Common myeloid progenitor, CD34-positive (primary cell): ENCODE measurements around the gene CDC42EP5.
A peak's percentile ranks its signal among the peaks of the same experiment; 100 is the strongest.

Experiments
- CTCF ChIA-PET: fragments of 350-600 bp; sonication (Branson Sonifier 250); formaldehyde crosslinking; loops from one replicate; lab custom pipeline; 2021; ENCODE audit warnings: antibody characterized with exemption; lab: Charles Lee
- POLR2A ChIA-PET: fragments of 350-600 bp; sonication (Branson Sonifier 250); formaldehyde crosslinking; loops from one replicate; lab custom pipeline; 2021; ENCODE audit warnings: antibody characterized with exemption; lab: Charles Lee
- DNase-seq, 3 donors: peaks; one replicate each; pipeline versions ENCODE4 v3.0.0 to v3.0.0-alpha.2; 2013
- H3K27ac ChIP-seq, 2 experiments: 1 replicate in 1 of 2; 2 replicates in 1 of 2; pipeline ENCODE4 v1.7.0; 2013; ENCODE audit warnings: inconsistent platforms in 2 of 2, low read length in 2 of 2, mild to moderate bottlenecking in 2 of 2, low read depth in 1 of 2, moderate library complexity in 1 of 2; ENCODE audit not compliant: severe bottlenecking in 2 of 2, insufficient read depth in 1 of 2, poor library complexity in 1 of 2
- H3K27me3 ChIP-seq, 5 experiments: replicated peaks in 2 of 5; 1 replicate in 3 of 5; 2 replicates in 2 of 5; pipeline versions ENCODE4 v1.6.1 to v1.7.0; 2013; ENCODE audit warnings: low read length in 4 of 5, mild to moderate bottlenecking in 2 of 5, moderate library complexity in 2 of 5, inconsistent platforms in 1 of 5; ENCODE audit not compliant: insufficient read depth in 5 of 5, control insufficient read depth in 4 of 5
- H3K36me3 ChIP-seq, 4 experiments: 1 replicate in 2 of 4; 2 replicates in 2 of 4; pipeline versions ENCODE4 v1.6.1 to v1.7.0; 2013; ENCODE audit warnings: low read length in 3 of 4, control low read depth in 1 of 4, mild to moderate bottlenecking in 1 of 4; ENCODE audit not compliant: control insufficient read depth in 4 of 4, insufficient read depth in 4 of 4
- H3K4me1 ChIP-seq, 4 experiments: 1 replicate in 3 of 4; 2 replicates in 1 of 4; pipeline versions ENCODE4 v1.6.1 to v1.7.1; 2013; ENCODE audit warnings: low read length in 3 of 4, mild to moderate bottlenecking in 3 of 4, control low read depth in 1 of 4, inconsistent platforms in 1 of 4, moderate library complexity in 1 of 4; ENCODE audit not compliant: control insufficient read depth in 4 of 4, insufficient read depth in 4 of 4; ENCODE audit errors: control extremely low read depth in 1 of 4
- H3K4me3 ChIP-seq, 7 experiments: 1 replicate in 4 of 7; 2 replicates in 3 of 7; pipeline versions ENCODE4 v1.5.1 to v1.7.0; 2013; ENCODE audit warnings: mild to moderate bottlenecking in 7 of 7, low read length in 6 of 7, moderate library complexity in 6 of 7, inconsistent platforms in 2 of 7, low read depth in 2 of 7, control low read depth in 1 of 7; ENCODE audit not compliant: insufficient read depth in 4 of 7, control insufficient read depth in 1 of 7; ENCODE audit errors: extremely low read depth in 1 of 7
- H3K9me3 ChIP-seq, 5 experiments: 1 replicate in 4 of 5; 2 replicates in 1 of 5; pipeline versions ENCODE4 v1.6.1 to v1.7.1; 2013; ENCODE audit warnings: low read length in 4 of 5, mild to moderate bottlenecking in 2 of 5, inconsistent platforms in 1 of 5, low read depth in 1 of 5, moderate library complexity in 1 of 5; ENCODE audit not compliant: control insufficient read depth in 4 of 5, insufficient read depth in 2 of 5; ENCODE audit errors: control extremely low read depth in 1 of 5
- WGBS: methylation state at CpG from one replicate; pipeline ENCODE4 v1.1.5; 2013; ENCODE audit not compliant: insufficient coverage; 5-methylcytosine and 5-hydroxymethylcytosine counted together

Gene CDC42EP5

DNA sequence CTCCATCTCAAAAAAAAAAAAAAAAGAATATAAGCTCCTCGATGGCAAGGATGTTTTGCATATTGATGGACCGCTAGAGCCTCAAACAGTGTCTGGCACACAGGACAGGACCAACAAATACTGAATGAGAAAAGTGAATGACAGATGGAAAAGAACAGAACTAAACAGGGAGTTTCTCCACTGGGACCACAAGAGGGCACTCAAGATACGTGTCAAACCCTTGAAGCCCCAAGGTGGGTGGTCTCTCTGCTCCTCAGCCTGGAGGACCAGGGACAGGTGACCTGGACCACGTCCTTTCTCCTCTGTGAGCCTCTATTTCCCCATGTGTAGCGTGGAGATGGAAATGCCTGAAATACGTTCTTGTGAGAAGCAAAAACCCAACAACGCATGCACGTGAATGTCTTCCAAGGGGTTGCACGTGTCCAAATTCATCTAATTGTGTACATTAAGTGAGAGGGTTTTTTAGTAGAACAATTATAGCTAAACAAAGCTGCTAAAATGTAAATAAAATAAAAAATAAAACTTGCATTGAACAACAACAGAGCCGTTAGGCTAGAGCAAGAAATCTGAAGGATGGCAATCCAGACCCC lies 5.7 kb upstream of the CDC42EP5 start:
- peak; percentile 70 to 78 (median 73) for DNase-seq
- H3K36me3 ChIP-seq, result no peaks in the 10 kb centered on the region
- POLR2A ChIA-PET, result no interaction called here

DNA sequence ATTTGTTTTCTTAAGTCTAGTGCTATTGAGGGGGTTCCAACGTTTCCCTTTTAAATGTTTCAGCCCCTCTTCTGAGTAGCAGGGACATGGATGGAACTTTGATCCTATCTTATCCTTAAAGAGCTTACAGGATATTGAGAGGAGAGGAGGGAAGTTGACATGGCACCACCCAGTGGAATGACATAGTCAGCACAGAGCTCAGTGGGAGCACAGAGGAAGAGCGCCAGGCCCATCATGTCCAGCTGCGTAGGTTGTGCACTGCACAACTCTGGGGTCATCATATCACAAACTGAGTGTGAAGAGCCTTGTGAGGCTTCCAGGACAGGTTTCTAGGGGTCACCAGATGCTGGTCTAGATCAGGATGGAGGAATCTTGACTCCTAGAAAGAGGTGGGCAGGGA lies 4.6 kb upstream of the CDC42EP5 start:
- no peak for DNase-seq
- Histone ChIP-seq H3K27me3 (peaks cover 0 to 7% (median 2%) of the 10 kb centered on the region in 5 experiments), H3K9me3 (no peaks in the 10 kb centered on the region), H3K36me3 (no peaks in the 10 kb centered on the region), H3K4me3 (no peak overlapping the region), H3K27ac (no peak overlapping the region), H3K4me1 (peaks cover 4 to 26% (median 21%) of the 10 kb centered on the region in 4 experiments)
- 83% methylated on average over 3 of the region's 3 CpGs for WGBS
- POLR2A ChIA-PET, result no interaction called here
- CTCF ChIA-PET, result interaction anchor here (0.7 to 3.0 kb wide), 10 partner anchors 14 to 439 kb away, joined by 3 to 17 read pairs (median 3); partner anchors contain the start of gene LENG9

More for the DNA sequence above, 5.7 kb upstream of the CDC42EP5 start:
- no peak overlapping the region for H3K27ac ChIP-seq
- no peak overlapping the region for H3K4me3 ChIP-seq
- 18% methylated on average over 6 of the region's 10 CpGs for WGBS
- CTCF ChIA-PET, result interaction anchor here (0.6 to 3.0 kb wide), 12 partner anchors 9 to 206 kb away, joined by 3 to 17 read pairs (median 4); no protein-coding TSS in a partner anchor
- H3K4me1 ChIP-seq, result peaks cover 4 to 23% (median 17%) of the 10 kb centered on the region in 4 experiments
- H3K27me3 ChIP-seq, result peaks cover 0 to 4% (median 2%) of the 10 kb centered on the region in 5 experiments
- H3K9me3 ChIP-seq, result no peaks in the 10 kb centered on the region

DNA sequence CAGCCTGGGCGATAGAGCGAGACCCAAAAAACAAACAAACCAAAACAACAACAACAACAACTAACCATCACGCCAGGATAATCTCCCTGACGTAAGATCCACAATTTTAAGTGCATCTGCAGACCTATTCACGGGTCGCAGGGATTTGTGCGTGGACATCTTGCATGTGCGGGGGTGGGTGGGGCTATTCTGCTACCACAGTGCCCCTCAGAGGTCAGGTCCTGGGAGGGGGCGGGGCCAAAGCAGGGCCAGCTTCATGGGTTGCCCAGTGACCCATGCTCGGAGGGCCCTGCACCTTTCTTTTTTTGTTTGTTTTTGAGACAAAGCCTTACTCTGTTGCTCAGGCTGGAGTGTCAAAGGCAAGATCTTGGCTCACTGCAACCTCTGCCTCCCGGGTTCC lies 2.6 kb upstream of the CDC42EP5 start:
- Histone ChIP-seq H3K36me3 (no peaks in the 10 kb centered on the region), H3K4me3 (no peak overlapping the region), H3K4me1 (peaks cover 1 to 30% (median 28%) of the 10 kb centered on the region in 4 experiments), H3K9me3 (no peaks in the 10 kb centered on the region), H3K27me3 (peaks cover under 1 to 16% (median 5%) of the 10 kb centered on the region in 5 experiments), H3K27ac (no peak overlapping the region)
- CTCF ChIA-PET, result no interaction called here
- POLR2A ChIA-PET, result no interaction called here
- 93% methylated on average over 9 of the region's 11 CpGs for WGBS
- DNase-seq, result no peak

DNA sequence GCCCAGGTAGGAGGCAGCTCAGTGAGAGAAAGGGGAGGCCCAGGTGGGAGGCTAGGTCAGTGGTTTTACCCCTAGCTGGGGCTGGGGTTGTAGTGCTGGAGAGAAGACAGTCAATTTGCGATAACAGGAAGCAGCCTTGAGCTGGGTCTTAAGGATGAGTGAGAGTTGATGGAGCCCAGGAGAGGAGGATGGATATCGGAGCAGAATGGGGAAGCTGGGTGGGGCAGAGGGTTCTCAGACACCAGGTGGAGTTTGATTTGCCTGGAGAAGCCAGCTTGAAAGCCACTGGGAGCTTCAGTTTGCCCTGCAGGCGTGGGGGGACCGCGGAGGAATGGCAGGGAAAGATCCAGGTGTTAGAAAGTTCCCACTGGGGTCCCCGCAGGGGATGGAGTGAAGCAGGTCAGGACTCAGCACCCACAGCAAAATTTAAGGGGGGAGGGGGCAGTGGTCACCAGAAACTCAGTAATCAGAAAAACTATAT lies 836 bp upstream of the CDC42EP5 start:
- Histone ChIP-seq H3K4me3 (no peak overlapping the region), H3K27ac (no peak overlapping the region), H3K36me3 (no peaks in the 10 kb centered on the region), H3K4me1 (peaks cover 6 to 22% (median 18%) of the 10 kb centered on the region in 4 experiments), H3K9me3 (no peaks in the 10 kb centered on the region), H3K27me3 (peaks cover 5 to 32% (median 9%) of the 10 kb centered on the region in 5 experiments)
- DNase-seq, result no peak
- WGBS, result 80% methylated on average over 5 of the region's 6 CpGs
- ChIA-PET POLR2A (no interaction called here), CTCF (interaction anchor here (1.3 kb wide), 1 partner anchor 200 kb away, joined by 4 read pairs; no protein-coding TSS in a partner anchor)

DNA sequence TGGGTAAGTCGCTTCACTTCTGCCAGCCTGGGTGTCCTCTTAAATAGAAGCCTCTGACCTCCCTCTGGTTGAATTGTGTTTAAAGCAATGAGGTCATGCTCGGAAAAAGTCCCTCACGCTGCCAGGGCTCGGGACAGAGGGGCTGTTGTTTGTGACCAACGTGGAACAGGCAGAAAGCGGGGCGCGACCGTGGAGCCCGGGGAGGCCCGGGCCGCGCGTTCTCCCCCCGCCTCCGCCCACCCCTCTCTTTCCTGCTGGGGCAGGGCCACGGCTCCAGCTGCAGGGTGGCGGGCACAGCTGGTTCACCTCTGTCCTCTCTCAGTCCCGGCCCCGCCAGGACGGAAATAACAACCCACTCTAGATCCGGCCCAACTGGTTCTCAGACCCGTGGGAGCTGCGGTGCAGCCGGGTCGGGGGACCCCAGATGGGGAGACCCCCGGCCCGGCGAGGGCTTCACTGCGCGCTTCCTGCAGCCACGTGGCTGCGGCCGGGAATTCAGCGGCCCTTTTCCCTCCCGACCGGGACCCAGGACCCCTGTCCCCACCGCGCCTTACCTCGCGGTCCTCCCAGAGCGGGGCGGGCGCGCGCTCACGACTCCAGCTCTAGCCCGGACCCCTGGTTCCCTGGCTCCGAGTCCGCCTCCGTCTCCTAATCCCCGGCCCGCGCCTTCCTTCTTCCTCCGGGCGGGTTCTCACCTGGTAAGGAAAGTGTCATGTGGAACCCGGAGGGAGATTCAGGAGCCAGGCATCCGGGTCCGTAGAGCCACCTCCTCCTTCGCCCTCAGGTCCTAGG lies 1.9 kb downstream of the CDC42EP5 start:
- H3K4me3 ChIP-seq, result peak overlapping the region in 5 of 7 experiments; percentile 29 to 64 (median 57)
- 1% methylated on average over 57 of the region's 60 CpGs for WGBS
- ChIA-PET CTCF (interaction anchor here (0.7 kb wide), 1 partner anchor 28 kb away, joined by 3 read pairs; no protein-coding TSS in a partner anchor), POLR2A (no interaction called here)
- peaks cover 6 to 22% (median 18%) of the 10 kb centered on the region in 4 experiments for H3K4me1 ChIP-seq
- peak in 2 of 3 donors; percentile 51 to 57 for DNase-seq
- no peaks in the 10 kb centered on the region for H3K9me3 ChIP-seq
- H3K36me3 ChIP-seq, result no peaks in the 10 kb centered on the region
- peaks cover 5 to 35% (median 8%) of the 10 kb centered on the region in 5 experiments for H3K27me3 ChIP-seq
- H3K27ac ChIP-seq, result no peak overlapping the region

DNA sequence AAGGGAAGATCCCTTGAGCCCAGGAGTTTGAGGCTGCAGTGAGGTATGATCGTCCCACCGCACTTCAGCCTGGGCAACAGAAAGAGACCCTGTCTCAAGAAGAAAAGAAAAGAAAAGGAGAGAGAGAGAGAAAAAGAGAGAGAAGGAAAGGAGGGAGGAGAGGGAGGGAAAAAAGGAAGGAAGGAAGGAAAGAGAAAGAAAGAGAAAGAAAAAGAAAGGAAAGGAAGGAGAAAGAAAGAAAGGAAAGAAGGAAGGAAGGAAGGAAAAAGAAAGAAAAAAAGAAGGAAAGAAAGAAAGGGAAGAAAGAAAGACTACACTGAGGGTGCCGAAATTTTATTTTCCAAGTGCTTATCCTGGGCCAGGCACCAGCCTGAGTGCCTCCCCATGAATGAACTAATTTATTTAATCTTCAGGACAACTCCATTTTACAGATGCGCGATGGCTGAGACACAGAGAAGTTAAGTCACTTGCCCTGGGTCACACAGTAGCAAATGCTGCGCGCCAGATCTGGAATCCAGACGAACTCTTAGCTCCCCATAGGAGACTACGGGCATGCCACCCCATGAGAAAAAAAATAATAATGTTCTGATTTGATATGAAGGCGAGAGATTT lies 2.7 kb downstream of the CDC42EP5 start:
- DNase-seq, result no peak
- Histone ChIP-seq H3K36me3 (no peaks in the 10 kb centered on the region), H3K9me3 (no peaks in the 10 kb centered on the region), H3K4me3 (peak overlapping the region in 5 of 7 experiments; percentile 29 to 64 (median 57)), H3K27ac (no peak overlapping the region), H3K4me1 (peaks cover 6 to 23% (median 18%) of the 10 kb centered on the region in 4 experiments), H3K27me3 (peaks cover 5 to 37% (median 11%) of the 10 kb centered on the region in 5 experiments)
- POLR2A ChIA-PET, result interaction anchor here (0.6 kb wide), 1 partner anchor 621 kb away, joined by 3 read pairs; no protein-coding TSS in a partner anchor
- WGBS, result 91% methylated on average over 9 of the region's 10 CpGs
- CTCF ChIA-PET, result interaction anchor here (0.7 to 1.4 kb wide), 2 partner anchors 9 to 27 kb away, joined by 3 to 4 read pairs; no protein-coding TSS in a partner anchor
